Psoas muscle (tissue), 8 donors: ENCODE results near the gene ZNF606. TPM values are rescaled to one million over a fixed set of nuclear protein-coding genes. Genes with fewer than 3 reads are reported as not detected.

ENCODE experiments used
- ATAC-seq, 4 donors: fragments of 200-7000 bp; cut with Tn5 transposase; one replicate each; pipeline ENCODE4 v1.9.1; 2020; ENCODE audit warnings: moderate library complexity in 3 of 4, mild to moderate bottlenecking in 2 of 4
- DNase-seq, 2 donors: peaks; one replicate each; pipeline ENCODE4 v3.0.0-alpha.2; 2020
- H3K27ac ChIP-seq: fragments of 200-600 bp; one replicate; pipeline ENCODE4 v1.8.0; 2022
- H3K27me3 ChIP-seq, 3 donors: fragments of 200-600 bp in 1 of 3; one replicate each; pipeline versions ENCODE4 v1.6.1 to v1.8.0; 2013 to 2022; ENCODE audit warnings: low read length in 2 of 3, mild to moderate bottlenecking in 2 of 3, moderate library complexity in 1 of 3; ENCODE audit not compliant: insufficient read depth in 3 of 3
- H3K36me3 ChIP-seq, 2 donors: fragments of 200-600 bp in 1 of 2; one replicate each; pipeline versions ENCODE4 v1.6.1 to v1.8.0; 2013 to 2022; ENCODE audit warnings: low read depth in 1 of 2, mild to moderate bottlenecking in 1 of 2, moderate library complexity in 1 of 2; ENCODE audit not compliant: insufficient read depth in 1 of 2
- H3K4me1 ChIP-seq: fragments of 200-600 bp; one replicate; pipeline ENCODE4 v1.8.0; 2022
- H3K4me3 ChIP-seq: fragments of 200-600 bp; one replicate; pipeline ENCODE4 v1.8.0; 2022; ENCODE audit warnings: mild to moderate bottlenecking
- H3K9me3 ChIP-seq: fragments of 200-600 bp; one replicate; pipeline ENCODE4 v1.8.0; 2022
- CTCF ChIP-seq: fragments of 200-600 bp; IDR thresholded peaks from one replicate; pipeline ENCODE4 v1.8.0; 2022; ENCODE audit warnings: antibody characterized with exemption
- WGBS, 3 donors: extraction: QIAGEN DNeasy Blood & Tissue Kit; methylation state at CpG; one replicate each; pipeline versions ENCODE4 v1.1.6 to v1.1.7; 2013; 5-methylcytosine and 5-hydroxymethylcytosine counted together
- intact Hi-C, 2 donors: fragments of 100-400 bp; cut with DNase I; formaldehyde crosslinking; loops; one replicate each; pipeline versions ENCODE4 v1.11.0 to v1.14.2; 2022
- polyA plus RNA-seq, 3 donors: library from polyadenylated mRNA; stranded (reverse); fragments of 200-250 nt; gene quantifications; one replicate each; pipeline ENCODE4 v1.2.3, GENCODE V29; 2013
- total RNA-seq, 4 donors: library from RNA; stranded (reverse); fragmentation: NEBNext Ultra II Directional in 2 of 4; extraction: Animal tissue kit (Norgen Biotek cat#: 25700) in 2 of 4; gene quantifications; one replicate each; pipeline versions ENCODE4 v1.2.1 to v1.2.4, GENCODE V29; 2021 to 2023
- donor health status: healthy with polysubstance abuse.
- donor health status: DM: no; HTN: no; CAD: no; lungs with moderate emphysema.
- donor health status: Bipolar disorder and iron deficiency.
- donor health status: healthy.
- donor health status: DM: yes; HTN: yes; CAD: no.
- donor health status: DM: no; HTN: no; CAD: no.
- donor health status: DM: no; HTN: no; CAD: no.
- donor health status: DM: yes; HTN: yes; CAD: no.

Gene ZNF606
- total and polyA plus RNA-seq, 7 donors: 2.0 to 7.0 (median 3.9) TPM

GRCh38 chr19:57935731-57936130 is 66.9 kb downstream of the ZNF606 start:
- no peak for TF ChIP-seq CTCF
- Histone ChIP-seq H3K9me3 (peaks cover 79% of the 10 kb centered on the region), H3K4me1 (no peaks in the 10 kb centered on the region), H3K36me3 (peaks cover 7 to 17% of the 10 kb centered on the region in 2 donors), H3K27me3 (no peaks in the 10 kb centered on the region), H3K27ac (no peak overlapping the region), H3K4me3 (peak overlapping the region; percentile 81)
- DNase-seq (no peak), ATAC-seq (no peak)
- WGBS, 3 donors: 87 to 90% (median 89%) methylated on average over 12 of the region's 12 CpGs
- intact Hi-C loops: no loop called here

DNA sequence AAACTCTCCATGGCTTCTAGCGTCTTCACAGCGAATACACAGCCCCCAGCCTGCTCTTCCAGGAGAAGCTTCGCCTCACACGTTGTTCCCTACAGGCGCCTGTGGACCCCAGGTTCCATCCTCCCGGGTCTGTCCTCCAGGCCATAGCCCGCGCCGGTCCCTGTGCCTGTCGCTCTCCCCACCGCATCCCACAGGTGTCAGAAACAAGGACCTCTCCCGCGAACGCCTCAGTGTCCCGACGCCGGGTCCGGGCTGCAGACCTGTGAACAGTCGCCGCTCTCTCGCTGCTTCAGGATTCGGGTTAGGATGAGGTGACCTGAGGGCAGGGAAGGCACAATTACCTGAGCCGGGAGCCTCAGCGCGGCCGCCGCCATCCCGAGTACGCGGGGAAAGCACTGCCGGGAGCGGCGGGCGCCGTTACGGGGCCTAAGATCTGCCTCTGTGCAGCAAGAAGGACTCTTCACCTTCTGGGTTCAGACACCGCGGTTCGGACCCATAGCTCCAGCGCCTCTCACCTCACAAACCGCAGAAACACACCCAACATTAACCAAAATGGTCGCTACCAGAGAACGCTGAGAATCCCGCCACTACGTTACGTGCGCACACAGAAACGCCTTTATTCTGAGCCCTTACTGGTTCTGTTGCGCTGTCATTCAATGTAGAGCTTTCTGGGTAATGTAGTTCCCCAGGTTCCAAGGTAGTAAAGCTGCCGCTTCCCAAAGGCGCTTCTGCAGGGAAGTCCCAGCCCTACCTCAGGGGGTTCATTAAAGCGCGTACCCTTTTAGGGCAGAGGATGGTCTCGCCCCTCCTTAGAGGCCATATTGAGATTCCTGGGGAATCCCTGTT is 67.6 kb downstream of the ZNF606 start, which contains the start of gene ZNF418:
Gene ZNF418 (minus strand): TSS at position 583 of the 846 bp plus-strand sequence. CDS start 1,580 bp downstream, outside the sequence.
- 3 to 4% (median 3%) methylated on average over 49 to 54 of the region's 54 CpGs for WGBS, 3 donors
- Histone ChIP-seq H3K4me3 (peak within 1 kb of the TSS; percentile 81), H3K36me3 (peaks cover 6 to 15% of the 10 kb centered on the region in 2 donors), H3K9me3 (peaks cover 78% of the 10 kb centered on the region), H3K4me1 (no peaks in the 10 kb centered on the region), H3K27ac (peak within 1 kb of the TSS; percentile 58), H3K27me3 (no peaks in the 10 kb centered on the region)
- intact Hi-C loops: no loop called here
- DNase-seq: peak; percentile 39 to 65
- TF ChIP-seq CTCF: no peak
- ATAC-seq: peak; percentile 93 to 100 (median 98)

DNA sequence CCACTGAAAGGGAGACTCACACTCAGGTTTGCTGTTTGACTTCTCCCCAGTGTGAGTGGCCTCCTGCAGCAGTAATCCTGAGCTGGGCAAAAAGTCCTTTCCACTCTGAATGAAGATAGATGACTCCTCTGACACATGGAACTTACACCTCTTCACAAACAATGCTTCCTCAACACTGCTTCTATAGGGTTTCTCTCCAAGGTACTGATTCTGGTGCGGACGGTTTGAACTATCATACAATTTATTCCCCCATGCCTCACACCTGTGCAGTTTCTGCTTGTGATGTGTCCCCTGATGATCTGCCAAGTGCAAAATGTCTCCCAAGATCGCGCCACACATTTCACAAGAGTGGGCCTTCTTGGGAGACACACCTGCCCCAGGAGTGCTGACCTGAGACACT is 75.0 kb downstream of the ZNF606 start:
- Histone ChIP-seq H3K4me3 (no peak overlapping the region), H3K27me3 (no peaks in the 10 kb centered on the region), H3K36me3 (peaks cover 30 to 55% of the 10 kb centered on the region in 2 donors), H3K27ac (no peak overlapping the region), H3K9me3 (peaks cover 73% of the 10 kb centered on the region), H3K4me1 (no peaks in the 10 kb centered on the region)
- intact Hi-C loops: no loop called here
- 95 to 99% (median 98%) methylated on average over 4 of the region's 4 CpGs for WGBS, 3 donors
- ATAC-seq (no peak), DNase-seq (no peak)
- TF ChIP-seq CTCF: no peak

Other genes with a start within 250 kb of the ZNF606 start
- 10 to 100 TPM; 10.9 to 14.1 (median 12.1) TPM for gene ZNF586, start 233.1 kb downstream of the ZNF606 start, total RNA-seq
- gene ZNF586, start 233.1 kb downstream of the ZNF606 start, polyA plus RNA-seq: 10 to 100 TPM in 1 of 3 donors, 1 to 10 TPM in 2; 7.1 to 10.5 (median 8.6) TPM
- 1 to 10 TPM; 1.2 to 4.1 (median 2.4) TPM for gene ZNF552, start 187.9 kb downstream of the ZNF606 start, total RNA-seq
- 1 to 10 TPM; 1.8 to 6.1 (median 3.5) TPM for gene ZNF552, start 187.9 kb downstream of the ZNF606 start, polyA plus RNA-seq
- 1 to 10 TPM; 3.9 to 7.9 (median 5.9) TPM for gene ZNF587B, start 172.5 kb downstream of the ZNF606 start, total RNA-seq
- 1 to 10 TPM; 1.4 to 7.0 (median 3.9) TPM for gene ZNF587B, start 172.5 kb downstream of the ZNF606 start, polyA plus RNA-seq
- gene ZNF587, start 153.0 kb downstream of the ZNF606 start, total RNA-seq: 10 to 100 TPM; 14.0 to 15.3 (median 14.9) TPM
- 10 to 100 TPM in 1 of 3 donors, 1 to 10 TPM in 2; 2.5 to 11.2 (median 4.6) TPM for gene ZNF587, start 153.0 kb downstream of the ZNF606 start, polyA plus RNA-seq
- 1 to 10 TPM; 5.3 to 9.6 (median 8.6) TPM for gene ZNF814, start 113.8 kb downstream of the ZNF606 start, total RNA-seq
- gene ZNF814, start 113.8 kb downstream of the ZNF606 start, polyA plus RNA-seq: 10 to 100 TPM in 1 of 3 donors, 1 to 10 TPM in 2; 7.8 to 12.1 (median 8.7) TPM
- gene ZNF417, start 86.2 kb downstream of the ZNF606 start, total RNA-seq: 1 to 10 TPM; 3.8 to 9.5 (median 7.4) TPM
- gene ZNF417, start 86.2 kb downstream of the ZNF606 start, polyA plus RNA-seq: 1 to 10 TPM; 1.5 to 5.2 (median 1.8) TPM
- gene ZNF418, start 67.4 kb downstream of the ZNF606 start, total RNA-seq: 1 to 10 TPM; 2.7 to 6.1 (median 3.1) TPM
- 1 to 10 TPM in 2 of 3 donors, under 1 TPM in 1; 0.68 to 1.7 (median 1.6) TPM for gene ZNF418, start 67.4 kb downstream of the ZNF606 start, polyA plus RNA-seq
- 1 to 10 TPM; 1.6 to 3.7 (median 2.3) TPM for gene ZNF256, start 55.1 kb downstream of the ZNF606 start, total RNA-seq
- 1 to 10 TPM; 1.9 to 2.5 (median 2.1) TPM for gene ZNF256, start 55.1 kb downstream of the ZNF606 start, polyA plus RNA-seq
- gene C19orf18, start 28.3 kb downstream of the ZNF606 start, total RNA-seq: under 1 TPM; 0.49 to 0.83 (median 0.58) TPM
- 1 to 10 TPM in 1 of 3 donors, under 1 TPM in 2; 0.26 to 1.4 (median 0.30) TPM for gene C19orf18, start 28.3 kb downstream of the ZNF606 start, polyA plus RNA-seq
- gene ZSCAN1, start 31.2 kb upstream of the ZNF606 start, total RNA-seq: not detected
- not detected for gene ZSCAN1, start 31.2 kb upstream of the ZNF606 start, polyA plus RNA-seq
- 1 to 10 TPM in 3 of 4 donors, under 1 TPM in 1; 0.87 to 1.7 (median 1.4) TPM for gene ZNF135, start 56.5 kb upstream of the ZNF606 start, total RNA-seq
- gene ZNF135, start 56.5 kb upstream of the ZNF606 start, polyA plus RNA-seq: 1 to 10 TPM in 1 of 3 donors, under 1 TPM in 2; 0.89 to 1.3 (median 0.90) TPM
- gene ZSCAN18, start 95.4 kb upstream of the ZNF606 start, total RNA-seq: 10 to 100 TPM; 13.1 to 36.8 (median 16.3) TPM
- 10 to 100 TPM in 2 of 3 donors, 1 to 10 TPM in 1; 9.5 to 14.0 (median 13.8) TPM for gene ZSCAN18, start 95.4 kb upstream of the ZNF606 start, polyA plus RNA-seq
- gene ZNF329, start 148.0 kb upstream of the ZNF606 start, total RNA-seq: 1 to 10 TPM; 1.4 to 5.7 (median 1.9) TPM
- 1 to 10 TPM in 2 of 3 donors, under 1 TPM in 1; 0.79 to 3.5 (median 1.9) TPM for gene ZNF329, start 148.0 kb upstream of the ZNF606 start, polyA plus RNA-seq
- 10 to 100 TPM; 11.2 to 15.0 (median 14.8) TPM for gene ZNF274, start 180.2 kb upstream of the ZNF606 start, total RNA-seq
- 10 to 100 TPM; 11.3 to 20.5 (median 13.9) TPM for gene ZNF274, start 180.2 kb upstream of the ZNF606 start, polyA plus RNA-seq
- gene ZNF544, start 226.1 kb upstream of the ZNF606 start, total RNA-seq: 10 to 100 TPM in 1 of 4 donors, 1 to 10 TPM in 3; 2.4 to 15.3 (median 5.1) TPM
- 1 to 10 TPM; 3.8 to 8.1 (median 7.8) TPM for gene ZNF544, start 226.1 kb upstream of the ZNF606 start, polyA plus RNA-seq